Measurements from ENCODE around the gene EHD4. TPM values are rescaled to one million over a fixed set of nuclear protein-coding genes. Genes with fewer than 3 reads are reported as not detected.

EHD4 gene
- total RNA-seq, 4 donors from 2014 or later = 10.0 to 25.4 (median 20.3) TPM

- Histone ChIP-seq H3K27me3 (peaks cover 16% of the 10 kb centered on the region), H3K9me3 (no peaks in the 10 kb centered on the region), H3K36me3 (no peaks in the 10 kb centered on the region), H3K4me1 (peaks cover 0 to 8% (median 0%) of the 10 kb centered on the region in 3 donors), H3K4me3 (no peak overlapping the region), H3K27ac (no peak overlapping the region)
- TF ChIP-seq, protein P1, sequence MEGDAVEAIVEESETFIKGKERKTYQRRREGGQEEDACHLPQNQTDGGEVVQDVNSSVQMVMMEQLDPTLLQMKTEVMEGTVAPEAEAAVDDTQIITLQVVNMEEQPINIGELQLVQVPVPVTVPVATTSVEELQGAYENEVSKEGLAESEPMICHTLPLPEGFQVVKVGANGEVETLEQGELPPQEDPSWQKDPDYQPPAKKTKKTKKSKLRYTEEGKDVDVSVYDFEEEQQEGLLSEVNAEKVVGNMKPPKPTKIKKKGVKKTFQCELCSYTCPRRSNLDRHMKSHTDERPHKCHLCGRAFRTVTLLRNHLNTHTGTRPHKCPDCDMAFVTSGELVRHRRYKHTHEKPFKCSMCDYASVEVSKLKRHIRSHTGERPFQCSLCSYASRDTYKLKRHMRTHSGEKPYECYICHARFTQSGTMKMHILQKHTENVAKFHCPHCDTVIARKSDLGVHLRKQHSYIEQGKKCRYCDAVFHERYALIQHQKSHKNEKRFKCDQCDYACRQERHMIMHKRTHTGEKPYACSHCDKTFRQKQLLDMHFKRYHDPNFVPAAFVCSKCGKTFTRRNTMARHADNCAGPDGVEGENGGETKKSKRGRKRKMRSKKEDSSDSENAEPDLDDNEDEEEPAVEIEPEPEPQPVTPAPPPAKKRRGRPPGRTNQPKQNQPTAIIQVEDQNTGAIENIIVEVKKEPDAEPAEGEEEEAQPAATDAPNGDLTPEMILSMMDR (IDR thresholded peaks at IDR 0.05) = no peak
- no peak for TF ChIP-seq POLR2A (IDR thresholded peaks at IDR 0.05)
- no peak for TF ChIP-seq POLR2AphosphoS5 (IDR thresholded peaks at IDR 0.05)
- no peak for TF ChIP-seq EP300 (IDR thresholded peaks at IDR 0.05)
- 92 to 93% methylated on average over 3 to 5 of the region's 19 CpGs for WGBS, 2 donors (ENCODE audit: low coverage in 1 of 2)
- ATAC-seq = no peak
Observed at GRCh38 chr15:41985236-41986160, 13.1 kb upstream of the EHD4 start.

DNA sequence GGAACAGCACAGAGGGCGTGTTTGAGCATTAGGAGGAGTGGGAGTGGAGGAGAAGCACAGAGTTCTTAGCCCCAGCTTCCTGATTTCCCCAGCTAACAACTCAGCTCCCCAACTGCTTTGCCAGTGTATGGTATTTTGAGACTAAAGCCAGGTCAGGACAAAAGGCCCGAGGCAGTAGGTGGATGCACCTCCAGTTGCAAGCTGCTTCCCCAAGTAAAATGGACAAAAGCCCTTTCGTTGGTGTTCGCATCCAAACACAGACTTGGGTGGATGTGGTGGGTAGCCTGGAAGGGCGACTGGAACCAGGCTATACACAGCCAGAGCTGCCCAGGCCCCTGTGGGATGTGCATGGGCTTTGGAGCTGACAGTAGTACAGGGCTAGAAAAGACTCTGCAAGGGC, 12.3 kb upstream of the EHD4 start:
- no peaks in the 10 kb centered on the region for H3K9me3 ChIP-seq
- H3K4me1 ChIP-seq = peaks cover 0 to 10% (median 0%) of the 10 kb centered on the region in 3 donors
- TF ChIP-seq, protein P1 (IDR thresholded peaks at IDR 0.05) = no peak
- TF ChIP-seq POLR2A (IDR thresholded peaks at IDR 0.05) (no peak), POLR2AphosphoS5 (IDR thresholded peaks at IDR 0.05) (no peak), EP300 (IDR thresholded peaks at IDR 0.05) (no peak)
- H3K27ac ChIP-seq = no peak overlapping the region
- ATAC-seq = no peak
- peaks cover 10% of the 10 kb centered on the region for H3K27me3 ChIP-seq
- WGBS, 2 donors (ENCODE audit: low coverage in 1 of 2) = 95 to 100% methylated on average over 1 to 3 of the region's 5 CpGs
- no peaks in the 10 kb centered on the region for H3K36me3 ChIP-seq
- no peak overlapping the region for H3K4me3 ChIP-seq

DNA sequence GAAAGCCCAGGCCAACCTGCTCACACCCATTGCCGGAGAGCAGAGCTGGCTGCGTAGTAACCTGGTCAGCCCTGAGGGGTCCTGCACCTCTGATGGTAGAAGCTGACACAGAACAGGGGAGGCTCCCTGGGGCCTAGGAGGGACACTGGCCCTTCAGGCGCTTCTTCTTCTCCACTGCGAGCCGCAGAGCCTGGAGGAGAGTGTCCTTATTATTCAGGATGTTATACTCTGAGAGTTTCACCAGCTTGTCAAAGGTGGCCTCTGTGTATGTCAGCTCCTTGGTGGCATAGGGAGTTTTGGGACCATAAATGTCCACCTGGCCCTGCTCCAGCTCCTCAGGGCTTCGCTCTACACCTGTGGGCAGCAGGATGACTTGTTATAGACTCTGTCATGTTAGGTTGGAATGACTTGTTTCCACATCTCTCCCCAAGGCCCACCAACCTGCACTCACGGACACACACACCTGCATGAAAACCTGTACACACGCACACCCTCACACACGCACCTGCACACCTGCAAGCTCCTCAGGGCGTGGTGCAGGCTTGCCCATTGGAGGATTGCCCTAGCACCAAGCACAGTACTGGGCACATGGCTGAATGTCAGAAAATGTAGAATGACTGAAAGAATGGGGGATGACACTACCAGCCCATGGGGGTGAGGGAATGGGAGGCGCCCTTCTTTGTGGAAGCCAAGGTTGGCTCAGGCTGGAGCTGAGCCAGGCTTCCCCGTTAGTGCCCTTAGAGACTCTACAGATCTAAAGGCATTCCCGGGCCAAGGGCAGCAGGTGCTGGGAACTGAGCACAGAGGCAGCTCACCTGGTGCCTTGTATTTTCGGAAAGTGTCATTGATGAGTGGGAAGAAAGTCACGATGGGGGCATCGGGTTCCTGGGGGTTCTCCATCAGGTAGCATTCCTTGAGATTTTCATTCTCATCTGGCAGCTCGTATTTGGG, 11.5 kb upstream of the EHD4 start:
- TF ChIP-seq EP300 (IDR thresholded peaks at IDR 0.05) (no peak), POLR2A (IDR thresholded peaks at IDR 0.05) (no peak), POLR2AphosphoS5 (IDR thresholded peaks at IDR 0.05) (no peak)
- TF ChIP-seq, protein P1 (IDR thresholded peaks at IDR 0.05) = no peak
- H3K27me3 ChIP-seq = peaks cover 4% of the 10 kb centered on the region
- no peak overlapping the region for H3K27ac ChIP-seq
- H3K4me1 ChIP-seq = peaks cover 0 to 10% (median 0%) of the 10 kb centered on the region in 3 donors
- H3K36me3 ChIP-seq = no peaks in the 10 kb centered on the region
- 89 to 95% methylated on average over 5 to 9 of the region's 17 CpGs for WGBS, 2 donors (ENCODE audit: low coverage in 1 of 2)
- no peak overlapping the region for H3K4me3 ChIP-seq
- no peak for ATAC-seq
- H3K9me3 ChIP-seq = no peaks in the 10 kb centered on the region

DNA sequence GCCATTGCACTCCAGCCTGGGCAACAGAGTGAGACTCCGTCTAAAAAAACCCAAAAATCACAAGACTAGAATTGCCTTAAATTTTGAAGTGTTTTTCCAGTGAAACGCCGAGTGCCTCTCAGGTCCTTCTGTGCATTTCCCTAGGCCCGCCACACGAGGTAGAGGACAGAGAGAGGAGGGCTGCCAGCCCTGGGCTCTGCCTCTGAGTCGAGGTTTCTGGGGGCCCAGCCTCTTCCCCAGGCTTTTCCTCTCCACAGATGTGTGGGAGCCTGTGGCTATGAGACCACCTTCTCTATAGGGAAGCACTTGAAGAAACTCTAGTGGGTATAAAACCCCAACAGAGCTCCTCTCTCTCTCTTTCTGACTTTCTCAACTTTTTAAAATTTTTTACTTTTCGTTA, 10.9 kb upstream of the EHD4 start:
- H3K36me3 ChIP-seq = no peaks in the 10 kb centered on the region
- TF ChIP-seq POLR2A (IDR thresholded peaks at IDR 0.05) (no peak), POLR2AphosphoS5 (IDR thresholded peaks at IDR 0.05) (no peak), EP300 (IDR thresholded peaks at IDR 0.05) (no peak)
- TF ChIP-seq, protein P1 (IDR thresholded peaks at IDR 0.05) = no peak
- peaks cover 0 to 10% (median 0%) of the 10 kb centered on the region in 3 donors for H3K4me1 ChIP-seq
- ATAC-seq = no peak
- no peaks in the 10 kb centered on the region for H3K9me3 ChIP-seq
- 77 to 82% methylated on average over 3 to 7 of the region's 7 CpGs for WGBS, 2 donors (ENCODE audit: low coverage in 1 of 2)
- H3K27ac ChIP-seq = no peak overlapping the region
- H3K27me3 ChIP-seq = no peaks in the 10 kb centered on the region
- no peak overlapping the region for H3K4me3 ChIP-seq

All from gastroesophageal sphincter (tissue), 4 donors.